ENCODE measurements around the gene ATP8A1.
A peak's percentile ranks its signal among the peaks of the same experiment; 100 is the strongest.

Gene ATP8A1

DNA sequence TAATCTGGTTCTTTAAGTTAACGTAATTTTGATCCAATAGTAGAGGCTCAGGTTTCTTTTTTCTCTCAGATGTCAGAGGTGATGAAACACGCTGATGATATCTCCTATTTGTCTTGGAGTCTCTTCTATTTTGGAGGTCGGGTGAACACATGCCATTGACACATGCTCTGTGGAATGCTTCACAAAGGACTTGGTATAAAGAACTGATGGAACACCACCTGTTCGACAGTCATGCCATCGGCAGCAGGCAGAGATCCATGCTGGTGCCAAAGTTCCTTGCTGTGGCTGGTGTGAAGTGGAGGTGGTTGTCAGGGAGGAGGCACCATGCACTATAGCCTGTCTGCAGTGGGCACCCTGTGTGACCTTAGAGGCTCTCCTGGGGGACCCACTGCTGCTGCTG, 94.9 kb downstream of the ATP8A1 start:
- no peak for DNase-seq

DNA sequence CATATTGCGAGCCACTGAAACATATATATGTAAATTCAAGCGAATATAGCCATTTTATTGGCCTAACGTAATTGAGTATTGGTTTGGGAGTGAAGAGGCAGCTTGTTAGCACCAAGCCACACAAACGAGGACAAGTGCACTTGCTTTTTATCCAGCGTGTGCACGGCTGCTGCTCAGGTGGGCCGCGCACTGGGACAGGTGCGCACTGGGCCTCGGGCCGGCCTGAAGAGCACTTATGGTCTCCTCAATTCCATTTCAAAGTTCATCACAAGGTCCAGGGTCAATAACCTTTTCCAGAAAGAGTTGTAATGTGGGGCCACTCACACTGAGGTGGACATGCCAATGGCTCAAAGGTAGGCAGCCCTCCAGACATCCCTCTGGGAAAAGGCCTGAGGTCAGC, 95.9 kb downstream of the ATP8A1 start:
- DNase-seq, result no peak

DNA sequence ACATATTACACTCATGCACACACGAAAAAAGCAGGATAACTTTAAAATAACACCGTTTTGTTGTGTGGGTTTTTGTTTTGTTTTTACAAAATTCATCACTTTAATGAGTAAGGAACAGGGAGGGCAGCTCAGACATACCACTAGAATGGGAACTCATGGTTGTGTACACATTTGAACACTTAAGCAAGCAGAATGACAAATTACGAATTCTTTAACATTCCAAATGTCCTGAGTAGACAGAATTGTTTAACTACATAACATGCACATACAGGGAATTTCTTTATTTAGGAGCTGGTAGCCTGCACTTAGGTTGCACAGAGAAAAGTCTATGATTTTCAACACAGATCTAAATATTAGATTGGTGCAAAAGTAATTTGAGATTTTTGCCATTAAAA, 96.4 kb downstream of the ATP8A1 start:
- DNase-seq, result no peak

DNA sequence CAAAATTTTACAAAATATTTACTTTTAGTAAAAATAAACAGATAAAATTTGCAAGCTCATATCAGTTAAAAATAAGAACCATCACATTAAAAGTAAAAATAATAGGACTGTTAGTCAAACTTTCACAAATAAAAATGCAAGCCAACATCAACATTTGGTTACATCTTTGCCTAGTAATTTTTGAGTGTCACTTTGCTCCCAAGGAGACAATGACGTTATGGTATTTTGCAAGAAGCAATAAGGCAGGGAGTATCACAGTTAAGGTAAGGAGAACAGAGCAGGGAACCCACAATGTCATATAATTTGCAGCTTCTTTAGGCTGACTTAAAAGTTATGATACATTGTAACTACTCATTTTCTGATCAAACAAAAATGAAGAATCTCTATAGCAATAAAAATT, 98.7 kb downstream of the ATP8A1 start:
- DNase-seq, result no peak

DNA sequence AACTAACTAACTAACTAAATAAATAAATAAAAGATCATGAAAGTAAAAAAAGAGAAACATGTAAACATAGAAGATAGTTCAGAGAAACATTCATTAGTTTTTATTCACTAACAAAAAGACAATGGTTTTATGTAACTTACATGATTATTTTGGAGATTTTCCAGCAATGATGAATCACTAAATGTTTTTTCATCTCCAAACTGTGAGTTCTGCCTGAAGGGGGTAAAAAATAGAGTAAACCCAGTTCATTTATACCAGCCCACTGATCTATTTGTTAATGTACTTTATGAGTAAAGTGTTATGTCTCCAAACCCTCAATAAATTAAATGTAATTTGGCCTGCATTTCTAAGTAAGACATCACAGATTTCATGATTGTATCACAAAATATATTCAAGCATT, 101.1 kb downstream of the ATP8A1 start:
- DNase-seq, result no peak

DNA sequence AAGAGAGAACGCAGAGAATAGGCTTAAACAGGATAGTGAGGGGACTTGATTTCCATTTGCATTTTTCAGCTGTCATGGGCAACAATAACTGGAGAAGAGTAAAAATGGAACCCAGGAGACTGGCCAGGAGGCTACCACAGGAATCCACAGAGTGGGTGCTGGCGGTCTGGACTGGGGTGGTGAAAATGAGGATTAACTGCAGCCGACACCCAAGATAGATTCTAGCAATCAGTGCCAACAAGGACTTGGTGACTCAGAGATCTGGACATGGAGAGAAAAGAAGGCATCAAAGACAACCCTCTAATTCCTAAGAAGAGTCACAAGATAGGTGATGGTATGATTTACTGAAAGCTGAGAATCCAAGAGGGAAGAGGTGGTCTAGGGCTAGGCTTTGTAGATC, 102.8 kb downstream of the ATP8A1 start:
- no peak for DNase-seq

DNA sequence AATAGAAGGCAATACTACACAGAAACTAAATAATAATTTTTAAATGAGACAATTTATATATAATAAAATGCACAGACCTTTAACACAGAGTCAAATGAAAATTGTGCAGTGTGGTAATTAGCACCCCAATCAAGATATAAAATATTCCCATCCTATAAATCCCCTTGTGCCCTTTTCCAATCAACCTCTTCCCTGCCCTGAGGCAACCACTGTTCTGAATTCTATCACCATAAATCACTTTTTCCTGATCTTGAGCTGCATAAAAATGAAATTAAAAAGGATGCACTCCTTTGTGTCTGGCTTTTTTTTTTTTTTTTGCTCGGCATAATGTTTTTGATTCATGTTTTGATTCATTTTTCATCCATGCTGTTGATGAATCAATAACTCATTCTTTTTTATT, 107.0 kb downstream of the ATP8A1 start:
- DNase-seq, result no peak

DNA sequence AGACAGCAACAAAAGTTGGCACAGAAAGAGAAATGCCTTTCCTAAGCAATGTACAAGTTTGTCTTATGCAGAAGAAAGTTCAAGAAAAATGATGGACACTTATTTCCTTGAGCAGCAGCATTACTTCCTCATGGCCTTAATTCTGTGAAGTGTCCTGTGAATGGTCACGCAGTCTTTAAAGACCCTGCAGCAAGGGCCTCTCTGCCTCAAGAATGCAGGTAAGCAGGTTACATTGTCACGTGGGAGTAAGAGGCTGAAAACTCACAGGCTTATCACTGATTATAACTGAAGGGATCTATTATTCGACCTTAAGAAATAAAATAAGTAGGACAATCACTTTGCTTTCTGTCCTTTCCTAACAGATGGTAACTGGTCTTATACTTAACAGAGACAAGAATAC, 109.1 kb downstream of the ATP8A1 start:
- DNase-seq, result no peak

DNA sequence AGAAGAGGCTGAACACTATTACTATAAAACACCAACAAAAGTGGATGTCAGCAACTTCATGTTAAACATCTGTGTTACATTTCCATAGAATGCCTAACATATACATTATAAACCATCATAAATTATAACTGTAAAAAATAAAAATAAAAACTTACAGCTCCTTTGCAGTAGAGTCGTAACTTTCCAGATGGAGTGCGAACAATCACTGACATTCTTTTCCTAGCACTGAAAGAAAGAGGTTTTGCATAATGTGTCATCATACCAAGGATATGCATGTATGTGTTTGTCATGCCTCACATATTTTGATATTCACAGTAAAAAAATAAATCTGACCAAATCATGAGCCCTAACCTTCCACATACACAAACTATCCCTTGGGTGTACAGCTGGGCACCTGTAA, 113.1 kb downstream of the ATP8A1 start:
- DNase-seq, result no peak

DNA sequence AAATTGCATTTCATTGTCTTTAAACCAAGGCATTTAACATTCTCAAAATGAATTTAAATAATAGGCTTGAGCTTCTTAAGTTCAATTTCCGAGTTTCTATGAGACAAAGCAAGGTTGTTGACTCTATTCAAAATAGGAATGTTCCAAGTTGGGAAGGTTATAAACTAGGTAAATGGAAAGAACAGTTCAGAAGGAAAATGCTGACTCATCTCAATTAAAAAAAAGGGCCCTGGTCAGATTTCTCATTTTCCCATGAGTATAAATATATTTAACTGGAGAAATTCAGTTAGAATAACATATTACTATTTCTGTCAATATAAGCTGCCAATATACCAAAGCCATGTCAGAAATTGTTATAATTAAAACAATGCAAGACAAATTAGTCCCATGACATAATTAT, 113.8 kb downstream of the ATP8A1 start:
- no peak for DNase-seq

DNA sequence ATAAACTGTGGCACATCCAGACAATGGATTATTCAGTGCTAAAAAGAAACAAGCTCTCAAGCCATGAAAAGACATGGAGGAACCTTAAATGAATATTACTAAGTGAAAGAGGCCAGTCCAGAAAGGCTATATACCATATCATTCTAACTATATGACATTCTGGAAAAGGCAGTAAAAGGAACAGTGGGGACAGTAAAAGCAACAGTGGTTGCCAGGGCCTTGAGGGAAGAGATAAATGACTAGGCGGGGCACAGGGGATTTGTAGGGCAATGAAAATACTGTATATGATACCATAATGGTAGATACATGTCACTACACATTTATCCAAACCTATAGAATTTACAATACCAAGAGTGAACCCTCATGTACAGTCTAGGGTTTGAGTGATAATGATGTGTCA, 115.3 kb downstream of the ATP8A1 start:
- no peak for DNase-seq

DNA sequence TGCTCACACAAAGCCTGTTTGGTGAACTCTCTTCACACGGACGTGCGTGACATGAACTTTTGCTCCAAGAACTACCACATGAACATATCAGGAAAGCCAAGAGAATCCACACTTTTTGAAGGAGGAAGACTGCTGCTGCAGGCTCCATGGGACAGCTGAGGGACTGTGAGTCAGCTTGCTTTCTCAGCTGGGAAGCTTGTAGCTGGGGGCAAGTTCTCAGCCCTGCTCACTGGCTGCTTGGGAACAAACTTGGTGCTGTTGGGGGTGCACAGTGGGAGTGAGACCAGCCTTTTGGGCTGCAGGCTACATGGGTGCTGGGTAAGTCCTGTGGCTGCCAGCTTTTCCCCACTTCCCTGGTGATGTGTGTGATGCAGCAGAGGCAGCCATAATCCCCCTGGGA, 123.9 kb downstream of the ATP8A1 start:
- DNase-seq, result no peak

DNA sequence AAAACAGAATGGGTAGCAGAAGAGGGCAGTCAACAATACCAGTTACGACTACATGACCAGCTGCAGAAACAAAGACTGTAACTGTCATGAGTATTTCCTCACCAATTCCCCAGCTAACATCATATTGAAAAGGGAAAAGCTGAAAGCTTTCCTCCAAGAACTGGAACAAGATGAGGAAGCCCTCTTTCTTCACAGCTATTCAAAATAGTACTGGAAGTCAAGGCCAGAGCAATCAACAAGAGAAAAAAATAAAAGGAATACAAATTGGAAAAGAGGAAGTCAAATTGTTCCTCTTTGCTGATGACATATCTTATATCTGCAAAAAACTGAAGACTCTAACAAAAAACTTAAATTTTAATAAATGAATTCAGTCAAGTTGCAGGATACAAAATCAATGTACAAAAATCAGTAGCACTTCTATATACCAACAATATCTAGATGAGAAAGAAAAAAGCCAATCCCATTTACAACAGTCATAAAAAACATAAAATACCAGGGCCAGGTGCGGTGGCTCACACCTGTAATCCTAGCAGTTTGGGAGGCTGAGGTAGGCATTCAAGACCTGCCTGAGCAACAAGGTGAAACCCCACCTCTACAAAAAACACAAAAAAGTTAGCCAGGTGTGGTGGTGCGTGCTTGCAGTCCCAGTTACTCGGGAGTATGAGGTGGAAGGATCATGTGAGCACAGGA, 125.4 kb downstream of the ATP8A1 start:
- DNase-seq, result no peak

DNA sequence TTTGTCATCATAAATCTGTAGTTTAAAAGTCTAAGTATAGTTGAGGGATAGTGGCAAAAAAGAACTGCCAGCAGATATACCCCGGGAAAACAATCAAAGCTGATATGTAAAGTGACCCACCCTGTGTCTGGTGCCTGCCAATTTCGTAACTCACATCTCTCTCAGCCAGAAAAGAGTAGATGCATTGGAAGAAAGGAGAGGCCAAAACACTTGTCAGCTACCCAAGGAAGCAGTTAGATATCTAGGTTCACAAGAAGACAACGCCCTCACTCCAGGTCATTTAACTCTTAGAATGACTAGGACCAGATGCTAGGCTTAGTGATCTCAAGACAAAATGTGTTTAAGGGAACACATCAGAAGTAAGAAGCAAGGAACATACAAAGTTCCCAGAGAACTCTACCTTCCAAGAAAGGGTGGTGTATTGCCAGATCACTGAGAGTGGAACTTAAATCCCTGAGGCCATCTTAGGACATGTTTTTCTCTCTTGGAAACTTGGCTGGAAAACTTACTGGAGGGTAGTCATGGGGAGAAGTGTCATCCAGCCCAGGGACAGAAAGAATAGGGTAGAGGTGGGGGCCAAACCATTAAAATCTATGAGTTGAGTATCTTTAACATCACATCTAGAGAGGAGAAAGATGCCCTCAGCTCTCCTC, 133.7 kb downstream of the ATP8A1 start:
- DNase-seq, result no peak

DNA sequence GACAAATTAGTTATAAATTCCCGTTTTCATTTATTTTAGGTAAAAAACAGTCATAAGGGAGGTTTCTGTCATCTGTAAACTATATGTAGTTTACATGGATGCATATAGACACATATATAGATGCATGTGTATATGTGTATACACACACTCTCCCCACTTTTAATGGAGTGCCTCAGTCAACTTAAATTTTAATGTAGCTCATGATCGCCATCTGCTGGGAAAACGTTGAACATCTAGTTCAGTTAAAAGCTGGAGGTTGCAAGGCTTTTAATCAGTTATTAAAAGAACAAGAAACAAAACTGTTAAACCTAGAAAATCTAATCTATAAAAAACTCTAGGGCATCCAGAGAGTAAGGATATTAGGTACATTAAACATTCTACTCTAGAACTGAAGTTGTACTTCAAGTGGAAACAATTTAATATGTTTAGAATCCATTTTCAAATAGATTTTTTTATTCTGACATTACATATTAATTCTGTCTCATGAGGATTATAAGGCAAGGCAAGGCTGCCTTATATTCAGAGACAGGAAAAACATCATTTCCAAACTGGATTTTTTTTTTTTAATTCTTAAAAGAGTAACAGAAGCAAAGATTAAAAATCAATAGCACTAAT, 137.0 kb downstream of the ATP8A1 start:
- DNase-seq, result peak; percentile 44

DNA sequence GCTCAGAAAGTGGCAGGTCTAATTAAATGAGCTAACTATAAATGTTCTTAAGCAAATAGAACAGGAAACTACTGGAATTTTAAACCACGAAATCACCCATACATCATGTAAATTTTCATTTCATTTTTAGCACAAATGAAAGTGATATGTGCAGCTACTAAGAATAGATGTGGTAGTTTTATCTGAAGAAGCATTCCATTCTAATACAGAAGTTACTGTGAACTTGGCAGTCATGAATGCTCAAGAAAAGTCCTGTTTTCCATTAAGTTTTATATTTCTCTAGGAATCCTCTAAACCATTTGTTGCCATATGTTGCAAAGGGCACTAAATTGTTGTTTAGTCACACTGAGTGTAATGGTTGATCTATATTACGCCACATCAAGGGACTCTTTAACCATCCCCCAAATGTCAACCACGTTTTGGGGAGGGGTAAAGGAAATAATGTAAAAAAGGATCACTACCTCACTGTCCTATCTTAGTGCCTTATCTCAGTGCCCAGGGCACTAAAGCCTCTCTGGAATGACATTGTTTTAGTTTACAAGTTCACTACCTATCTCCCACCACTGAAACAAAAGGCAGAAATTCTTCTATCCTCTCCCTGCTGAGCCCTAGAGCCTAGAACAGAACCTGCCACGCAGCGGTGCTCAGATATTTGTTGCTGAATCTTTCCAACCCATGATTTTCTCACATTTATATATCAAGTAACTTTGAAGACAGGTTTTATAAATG, 141.6 kb downstream of the ATP8A1 start:
- no peak for DNase-seq

DNA sequence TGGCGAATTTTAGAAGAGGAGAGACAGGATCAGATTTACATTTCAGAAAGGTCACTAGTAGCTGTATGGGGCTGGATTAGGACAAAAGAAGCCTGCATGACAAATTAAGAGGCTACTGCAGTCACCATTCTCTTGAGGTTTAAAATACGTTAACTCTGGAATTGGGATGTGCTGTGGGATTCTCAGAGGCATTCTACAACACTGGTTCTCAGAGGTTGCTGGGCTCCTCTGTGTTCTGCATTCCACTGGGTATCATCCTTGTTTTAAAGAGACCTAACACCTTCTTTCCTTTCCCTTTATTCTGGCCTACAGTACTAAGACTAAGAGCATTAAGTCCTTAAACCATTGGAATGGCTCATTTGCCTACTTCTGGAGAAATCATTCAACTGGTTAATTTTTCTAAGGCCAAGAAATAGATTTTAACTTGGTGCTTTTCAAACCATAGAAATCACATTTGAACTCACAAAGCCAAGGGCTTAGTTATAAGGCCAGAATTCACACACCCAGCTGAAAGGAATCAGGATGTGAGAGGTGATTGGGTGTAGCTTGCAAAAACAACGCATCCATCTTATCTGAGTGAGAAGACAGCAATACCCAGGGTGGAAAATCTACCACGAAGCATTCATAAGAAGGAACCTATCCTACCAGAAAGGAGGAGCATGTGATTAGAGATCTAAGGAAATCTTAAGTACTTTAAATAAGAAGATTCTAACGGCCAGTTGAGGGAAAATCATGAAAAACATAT, 143.0 kb downstream of the ATP8A1 start:
- no peak for DNase-seq

DNA sequence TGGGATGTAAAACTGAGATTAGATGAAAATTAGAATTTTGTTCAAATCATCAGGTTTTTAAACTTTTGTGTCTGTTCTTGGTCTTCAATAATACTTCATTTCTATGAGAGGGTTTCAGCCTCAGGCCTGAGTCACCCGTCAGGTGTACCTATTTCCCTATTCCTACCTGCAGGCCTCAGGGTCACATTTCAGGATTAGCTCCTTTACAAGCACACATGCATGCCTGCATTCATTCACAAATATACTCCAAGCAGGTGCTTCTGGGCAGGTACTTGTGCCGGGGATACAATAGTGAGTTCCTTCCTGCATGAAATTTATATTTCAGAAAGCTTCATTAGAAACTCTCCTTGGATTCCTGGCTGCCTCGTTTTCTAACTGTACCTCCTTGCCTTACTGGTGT, 144.7 kb downstream of the ATP8A1 start:
- no peak for DNase-seq

DNA sequence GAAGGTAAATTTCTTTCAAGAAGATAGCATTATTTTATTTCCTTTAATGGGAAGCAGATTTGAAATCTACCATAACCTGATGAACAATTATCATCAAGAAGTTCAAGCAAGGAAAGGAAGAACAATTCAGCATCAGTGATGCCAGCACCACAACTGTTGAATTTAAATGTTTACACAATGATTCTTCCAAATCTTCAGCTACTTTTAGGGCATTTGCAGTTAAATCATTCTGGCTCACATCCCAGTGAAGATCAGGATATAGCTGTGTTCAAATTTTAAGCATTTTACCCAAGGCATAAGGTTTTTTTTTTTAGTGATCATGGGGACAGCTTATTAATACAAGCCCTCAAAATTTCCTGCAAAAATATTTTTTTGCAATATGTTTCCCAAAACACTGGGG, 146.7 kb downstream of the ATP8A1 start:
- DNase-seq, result no peak

DNA sequence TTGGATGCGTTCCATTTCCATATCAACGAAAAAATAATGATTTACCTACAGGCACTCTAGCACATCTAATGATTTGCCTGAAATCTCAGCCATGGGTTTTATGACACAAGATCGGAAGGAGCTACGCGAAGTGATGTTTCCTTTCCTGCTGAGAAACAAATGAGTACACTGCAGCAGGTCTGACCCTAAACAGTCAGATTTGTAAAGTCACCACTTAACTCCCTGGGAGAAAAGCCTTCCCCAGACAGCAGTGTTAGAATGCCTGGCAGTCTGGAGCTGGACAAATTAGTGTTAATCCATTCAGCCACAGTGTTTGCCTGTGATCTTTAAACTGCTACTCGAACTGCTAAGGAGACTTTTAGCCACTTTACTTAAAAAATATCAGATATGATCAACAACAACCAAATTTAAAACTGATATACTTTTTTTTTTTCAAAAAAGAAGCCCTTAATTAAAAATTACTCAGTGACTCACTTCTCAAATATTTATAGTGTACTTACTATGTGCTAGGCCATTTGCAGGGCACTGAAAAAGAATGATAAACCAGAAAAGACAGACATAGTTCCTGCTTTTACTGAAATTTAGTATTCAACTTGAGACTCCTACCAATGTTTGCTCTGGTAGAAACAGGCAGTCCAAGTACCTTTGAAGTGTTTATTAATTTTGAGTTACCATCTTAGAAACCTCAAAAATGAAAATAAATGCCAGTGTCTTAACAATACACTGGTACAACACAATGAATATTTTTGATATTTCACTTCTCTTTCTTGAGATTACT, 155.1 kb downstream of the ATP8A1 start:
- no peak for DNase-seq

DNA sequence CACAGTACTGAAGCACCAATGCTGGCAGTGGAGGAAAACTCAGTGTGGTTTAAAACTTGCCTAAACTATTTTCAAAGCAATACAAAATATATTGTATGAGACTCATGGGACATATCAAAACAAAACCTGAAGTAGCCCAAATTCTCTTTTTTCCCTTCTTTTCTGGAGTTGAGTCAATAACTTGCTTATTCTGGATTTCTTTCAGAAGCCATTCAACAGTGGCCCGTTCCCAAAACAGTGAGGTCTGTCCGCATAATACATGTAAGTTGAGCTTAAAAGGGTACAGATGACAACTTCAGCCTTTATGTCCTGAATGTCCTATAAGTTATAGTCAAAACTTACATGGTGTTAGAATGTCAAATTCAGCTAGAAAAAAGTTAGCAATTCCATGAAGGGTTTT, 158.9 kb downstream of the ATP8A1 start:
- no peak for DNase-seq

DNA sequence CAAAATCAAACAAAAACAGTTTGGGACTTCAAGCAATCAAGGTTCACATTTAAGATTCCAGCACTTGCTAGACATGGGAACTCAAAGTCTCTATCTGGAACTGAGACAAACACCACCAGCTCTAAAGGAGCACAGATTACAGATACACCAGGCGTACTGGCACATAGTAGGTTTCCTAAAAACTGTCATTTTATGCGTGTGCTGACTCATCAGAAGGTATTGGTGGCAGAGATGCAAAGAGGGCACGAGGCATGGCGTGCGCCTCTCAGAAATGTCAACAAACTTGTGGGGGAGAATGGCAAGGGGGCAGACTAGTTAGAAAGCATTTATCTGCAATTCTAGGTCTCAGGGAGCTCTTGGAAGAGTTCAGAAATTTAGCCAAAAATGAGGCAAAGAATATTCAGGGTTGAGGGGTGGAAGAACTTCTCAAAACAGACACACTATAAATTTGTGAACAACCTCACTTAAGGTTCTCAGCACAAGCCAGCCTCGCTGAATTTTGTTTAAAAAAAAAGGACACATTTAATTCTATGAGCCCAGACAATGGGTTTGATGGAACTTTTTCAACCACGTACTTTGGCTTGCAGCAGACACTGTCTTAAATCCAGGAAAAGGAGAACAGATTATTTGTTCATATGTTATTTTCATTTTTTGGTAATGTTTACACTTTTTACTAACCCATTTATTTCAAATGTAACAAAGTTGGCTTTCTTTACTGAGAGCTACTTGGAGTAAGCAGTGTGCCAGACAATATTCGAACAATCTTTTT, 159.6 kb downstream of the ATP8A1 start:
- DNase-seq, result no peak

Measured in NCI-H1694 (cell line).